ENCODE measurements around the gene PATE4.
"Not testable (repeated sequence)": the region's sequence is repeated elsewhere in the genome, so short reads cannot be mapped to it uniquely, and the experiment has no call there.

The PATE4 gene

GRCh38 chr11:125833016-125833415 lies at the start of gene PATE4:
PATE4 (plus strand) TSS chr11:125833316; CDS start chr11:125833360, 44 bp downstream.
- no peak for ATAC-seq (replicated peaks; ENCODE audit: extremely low read depth, poor library complexity, severe bottlenecking)
- DNase-seq (ENCODE audit: low spot score in 2 of 2): no peak
- H3K4me3 Mint-ChIP-seq: no peak within 1 kb of the TSS
- no peak within 1 kb of the TSS for H3K27ac Mint-ChIP-seq (ENCODE audit: low read depth)
- H3K9me3 Mint-ChIP-seq: no peaks in the 10 kb centered on the region
- peaks cover 52% of the 10 kb centered on the region for H3K27me3 Mint-ChIP-seq
- H3K4me1 Mint-ChIP-seq: no peaks in the 10 kb centered on the region
- no peaks in the 10 kb centered on the region for H3K36me3 Mint-ChIP-seq (ENCODE audit: insufficient read depth)

DNA sequence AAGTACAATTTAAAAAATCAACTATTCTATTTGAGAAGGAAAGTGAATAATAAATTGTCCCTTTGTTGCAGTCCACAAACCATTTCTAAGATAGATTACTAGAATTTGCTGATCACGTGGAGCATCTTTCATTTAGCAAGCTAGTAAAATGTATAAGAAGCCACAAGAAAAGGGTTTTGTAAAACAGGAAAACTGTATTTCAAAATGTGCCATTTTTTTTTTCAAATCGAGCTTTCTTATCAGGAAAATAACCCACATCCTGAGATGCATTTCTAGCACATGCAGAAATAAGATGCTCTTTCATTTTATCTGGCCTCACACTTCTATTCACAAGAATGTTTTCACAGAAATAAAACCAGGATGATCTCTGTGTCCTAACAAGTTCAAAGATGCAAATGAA lies 48.4 kb upstream of the PATE4 start:
- H3K27ac Mint-ChIP-seq (ENCODE audit: low read depth): no peak overlapping the region
- H3K4me3 Mint-ChIP-seq: no peak overlapping the region
- DNase-seq (ENCODE audit: low spot score in 2 of 2) (no peak), ATAC-seq (replicated peaks; ENCODE audit: extremely low read depth, poor library complexity, severe bottlenecking) (no peak)
- H3K9me3 Mint-ChIP-seq: peaks cover 6% of the 10 kb centered on the region
- H3K36me3 Mint-ChIP-seq (ENCODE audit: insufficient read depth): peaks cover 2% of the 10 kb centered on the region
- H3K27me3 Mint-ChIP-seq: peaks cover 28% of the 10 kb centered on the region
- H3K4me1 Mint-ChIP-seq: no peaks in the 10 kb centered on the region

- H3K36me3 Mint-ChIP-seq (ENCODE audit: insufficient read depth): no peaks in the 10 kb centered on the region
- H3K9me3 Mint-ChIP-seq: no peaks in the 10 kb centered on the region
Observed at GRCh38 chr11:125787827-125788226, 45.3 kb upstream of the PATE4 start, which contains the start of gene PATE3. PATE3 (plus strand) TSS chr11:125788127; CDS start chr11:125788152, 25 bp downstream.

DNA sequence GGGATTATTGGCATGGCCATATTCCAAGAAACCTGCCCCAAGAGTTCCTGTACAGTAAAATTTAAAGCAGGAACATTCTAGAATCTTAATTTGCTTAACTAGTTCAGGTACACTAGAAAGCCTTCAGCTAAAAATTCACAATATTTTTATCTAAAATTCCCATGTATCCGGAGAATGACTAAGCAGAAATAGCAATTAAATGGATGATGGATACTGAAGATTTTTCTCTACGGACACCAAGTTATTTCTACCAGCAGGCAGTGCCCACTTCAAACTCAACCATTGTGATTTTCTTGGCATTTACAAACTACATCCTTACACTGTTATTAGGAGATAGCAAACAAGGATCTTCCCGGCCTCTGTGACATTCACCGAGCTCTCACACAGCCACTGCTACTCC lies 42.3 kb upstream of the PATE4 start:
- H3K4me1 Mint-ChIP-seq: no peaks in the 10 kb centered on the region
- peaks cover 27% of the 10 kb centered on the region for H3K27me3 Mint-ChIP-seq
- peaks cover 14% of the 10 kb centered on the region for H3K9me3 Mint-ChIP-seq

More at GRCh38 chr11:125787827-125788226, 45.3 kb upstream of the PATE4 start, which contains the start of gene PATE3:
- H3K27me3 Mint-ChIP-seq: peaks cover 18% of the 10 kb centered on the region
- H3K27ac Mint-ChIP-seq (ENCODE audit: low read depth): no peak within 1 kb of the TSS
- DNase-seq (ENCODE audit: low spot score in 2 of 2) (no peak), ATAC-seq (replicated peaks; ENCODE audit: extremely low read depth, poor library complexity, severe bottlenecking) (no peak)
- no peak within 1 kb of the TSS for H3K4me3 Mint-ChIP-seq
- no peaks in the 10 kb centered on the region for H3K4me1 Mint-ChIP-seq

GRCh38 chr11:125797641-125798040 lies 35.5 kb upstream of the PATE4 start:
- no peak overlapping the region for H3K4me3 Mint-ChIP-seq
- ATAC-seq (replicated peaks; ENCODE audit: extremely low read depth, poor library complexity, severe bottlenecking): no peak
- no peaks in the 10 kb centered on the region for H3K36me3 Mint-ChIP-seq (ENCODE audit: insufficient read depth)
- peaks cover 47% of the 10 kb centered on the region for H3K9me3 Mint-ChIP-seq
- no peaks in the 10 kb centered on the region for H3K4me1 Mint-ChIP-seq
- no peak overlapping the region for H3K27ac Mint-ChIP-seq (ENCODE audit: low read depth)
- no peak for DNase-seq (ENCODE audit: low spot score in 2 of 2)
- peaks cover 40% of the 10 kb centered on the region for H3K27me3 Mint-ChIP-seq

More for the DNA sequence above, 42.3 kb upstream of the PATE4 start:
- no peak overlapping the region for H3K27ac Mint-ChIP-seq (ENCODE audit: low read depth)
- no peak for DNase-seq (ENCODE audit: low spot score in 2 of 2)
- H3K36me3 Mint-ChIP-seq (ENCODE audit: insufficient read depth): no peaks in the 10 kb centered on the region
- no peak for ATAC-seq (replicated peaks; ENCODE audit: extremely low read depth, poor library complexity, severe bottlenecking)
- no peak overlapping the region for H3K4me3 Mint-ChIP-seq

DNA sequence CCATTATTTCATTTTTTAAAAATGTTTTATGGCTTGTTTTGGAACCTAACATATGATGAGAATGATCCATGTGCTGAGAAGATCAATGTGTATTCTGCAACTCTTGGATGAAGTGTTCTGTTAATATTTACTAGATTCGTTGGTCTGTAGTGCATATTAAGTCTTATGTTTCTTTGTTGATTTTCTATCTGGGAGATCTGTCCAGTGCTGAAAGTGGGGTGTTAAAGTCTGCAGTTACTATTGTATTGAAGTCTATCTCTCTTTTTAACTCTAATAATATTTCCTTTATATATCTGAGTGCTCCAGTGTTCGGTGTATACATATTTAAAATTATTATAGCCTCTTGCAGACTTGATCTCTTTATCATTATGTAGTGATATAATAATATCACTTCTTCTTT lies 33.3 kb upstream of the PATE4 start:
- Mint-ChIP-seq H3K9me3 (peaks cover 49% of the 10 kb centered on the region), H3K4me3 (no peak overlapping the region), H3K27me3 (peaks cover 40% of the 10 kb centered on the region), H3K27ac (ENCODE audit: low read depth) (no peak overlapping the region), H3K36me3 (ENCODE audit: insufficient read depth) (no peaks in the 10 kb centered on the region), H3K4me1 (no peaks in the 10 kb centered on the region)
- DNase-seq (ENCODE audit: low spot score in 2 of 2) (no peak), ATAC-seq (replicated peaks; ENCODE audit: extremely low read depth, poor library complexity, severe bottlenecking) (no peak)

DNA sequence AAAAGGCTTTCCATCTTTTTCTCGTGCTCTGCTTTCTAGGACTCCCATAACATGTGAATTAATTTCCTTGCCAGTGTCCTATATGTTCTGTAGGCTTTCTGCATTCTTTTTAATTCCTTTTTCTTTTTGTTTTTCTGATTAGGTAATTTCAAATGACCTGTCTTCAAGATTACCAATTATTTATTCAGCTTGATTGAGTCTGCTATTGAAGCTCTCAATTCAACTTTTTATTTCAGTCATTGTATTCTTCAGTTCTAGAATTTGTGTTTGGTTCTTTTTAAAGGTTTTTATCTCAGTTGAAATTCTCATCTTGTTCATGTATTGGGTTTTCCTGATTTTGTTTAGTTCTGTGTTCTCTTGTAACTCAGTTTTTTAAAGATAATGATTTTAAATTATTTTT lies 30.7 kb upstream of the PATE4 start:
- no peak overlapping the region for H3K27ac Mint-ChIP-seq (ENCODE audit: low read depth)
- no peaks in the 10 kb centered on the region for H3K4me1 Mint-ChIP-seq
- ATAC-seq (replicated peaks; ENCODE audit: extremely low read depth, poor library complexity, severe bottlenecking) (no peak), DNase-seq (ENCODE audit: low spot score in 2 of 2) (no peak)
- H3K27me3 Mint-ChIP-seq: peaks cover 36% of the 10 kb centered on the region
- no peaks in the 10 kb centered on the region for H3K36me3 Mint-ChIP-seq (ENCODE audit: insufficient read depth)
- H3K9me3 Mint-ChIP-seq: peaks cover 37% of the 10 kb centered on the region
- H3K4me3 Mint-ChIP-seq: no peak overlapping the region

DNA sequence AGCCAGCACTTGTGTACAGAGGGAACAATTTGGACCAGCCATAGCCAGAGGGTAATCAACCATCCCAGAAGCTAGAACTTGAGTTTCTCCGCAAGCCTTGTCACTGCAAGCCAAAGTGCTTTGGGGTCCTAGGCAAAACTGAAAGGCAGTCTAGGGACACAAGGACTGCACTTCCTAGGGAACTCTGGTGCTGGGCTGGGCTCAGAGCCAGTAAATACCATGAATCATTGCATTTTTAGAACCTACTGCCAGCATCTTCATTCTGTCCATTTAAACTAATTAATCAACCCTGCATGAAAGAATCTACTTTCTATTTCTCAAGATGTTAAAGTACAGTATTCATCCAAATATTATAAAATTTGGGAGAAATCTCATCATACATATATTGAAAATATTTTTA lies 25.2 kb upstream of the PATE4 start:
- no peak for DNase-seq (ENCODE audit: low spot score in 2 of 2)
- H3K4me3 Mint-ChIP-seq: no peak overlapping the region
- H3K27me3 Mint-ChIP-seq: peaks cover 14% of the 10 kb centered on the region
- H3K9me3 Mint-ChIP-seq: peaks cover 6% of the 10 kb centered on the region
- no peaks in the 10 kb centered on the region for H3K36me3 Mint-ChIP-seq (ENCODE audit: insufficient read depth)
- no peaks in the 10 kb centered on the region for H3K4me1 Mint-ChIP-seq
- no peak overlapping the region for H3K27ac Mint-ChIP-seq (ENCODE audit: low read depth)
- ATAC-seq (replicated peaks; ENCODE audit: extremely low read depth, poor library complexity, severe bottlenecking): no peak

GRCh38 chr11:125835748-125836147 lies 2.6 kb downstream of the PATE4 start:
- H3K9me3 Mint-ChIP-seq: no peaks in the 10 kb centered on the region
- no peak overlapping the region for H3K27ac Mint-ChIP-seq (ENCODE audit: low read depth)
- no peaks in the 10 kb centered on the region for H3K4me1 Mint-ChIP-seq
- ATAC-seq (replicated peaks; ENCODE audit: extremely low read depth, poor library complexity, severe bottlenecking): no peak
- peaks cover 58% of the 10 kb centered on the region for H3K27me3 Mint-ChIP-seq
- H3K36me3 Mint-ChIP-seq (ENCODE audit: insufficient read depth): no peaks in the 10 kb centered on the region
- DNase-seq (ENCODE audit: low spot score in 2 of 2): no peak
- no peak overlapping the region for H3K4me3 Mint-ChIP-seq

DNA sequence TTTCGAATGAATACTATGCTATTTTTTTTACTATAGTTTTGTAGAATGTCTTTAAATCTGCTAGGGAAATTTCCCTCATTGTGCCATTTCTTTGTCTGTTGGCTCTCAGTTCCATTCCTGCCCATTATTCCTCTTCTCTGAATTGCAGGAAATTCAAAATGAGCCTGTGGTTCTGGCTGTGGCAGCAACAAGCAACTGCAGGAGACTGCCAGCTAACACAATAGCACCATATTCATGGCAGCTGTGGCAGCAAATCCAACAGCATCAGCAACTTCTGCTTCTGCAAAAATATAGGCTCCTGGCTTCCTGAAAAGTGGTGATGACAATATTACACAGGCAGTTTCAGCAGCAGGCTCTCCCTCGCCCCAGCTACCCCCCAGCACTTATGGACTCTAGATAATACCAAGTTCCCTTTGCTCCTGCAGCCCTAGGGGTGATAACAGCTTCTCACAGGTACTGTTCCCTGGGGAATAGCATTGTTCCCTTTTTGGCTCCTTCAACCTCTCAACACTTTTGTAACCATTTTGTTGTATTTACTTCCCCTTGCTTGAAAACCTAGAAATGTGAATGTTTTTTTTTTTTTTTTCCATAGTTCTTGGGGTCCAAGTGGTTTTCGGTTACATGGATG lies 9.3 kb downstream of the PATE4 start:
- DNase-seq (ENCODE audit: low spot score in 2 of 2): no peak
- H3K27me3 Mint-ChIP-seq: peaks cover 54% of the 10 kb centered on the region
- peaks cover 17% of the 10 kb centered on the region for H3K9me3 Mint-ChIP-seq
- ATAC-seq (replicated peaks; ENCODE audit: extremely low read depth, poor library complexity, severe bottlenecking): no peak
- no peaks in the 10 kb centered on the region for H3K36me3 Mint-ChIP-seq (ENCODE audit: insufficient read depth)
- no peak overlapping the region for H3K4me3 Mint-ChIP-seq
- H3K27ac Mint-ChIP-seq (ENCODE audit: low read depth): no peak overlapping the region
- H3K4me1 Mint-ChIP-seq: no peaks in the 10 kb centered on the region

DNA sequence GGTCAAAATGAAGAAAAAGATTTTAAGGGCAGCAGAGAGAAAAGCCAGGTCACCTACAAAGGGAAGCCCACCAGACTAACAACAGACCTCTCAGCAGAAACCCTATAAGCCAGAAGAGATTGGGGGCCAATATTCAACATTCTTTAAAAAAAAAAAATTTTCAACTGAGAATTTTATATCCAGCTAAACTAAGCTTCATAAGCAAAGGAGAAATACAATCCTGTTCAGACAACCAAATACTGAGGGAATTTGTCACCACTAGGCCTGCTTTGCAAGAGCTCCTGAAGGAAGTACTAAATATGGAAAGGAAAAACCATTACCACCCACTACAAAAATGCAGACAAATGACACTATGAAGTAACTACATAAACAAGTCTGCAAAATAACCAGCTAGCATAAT lies 13.1 kb downstream of the PATE4 start:
- DNase-seq (ENCODE audit: low spot score in 2 of 2) (no peak), ATAC-seq (replicated peaks; ENCODE audit: extremely low read depth, poor library complexity, severe bottlenecking) (no peak)
- Mint-ChIP-seq H3K4me3 (no peak overlapping the region), H3K4me1 (no peaks in the 10 kb centered on the region), H3K9me3 (peaks cover 17% of the 10 kb centered on the region), H3K27ac (ENCODE audit: low read depth) (no peak overlapping the region), H3K36me3 (ENCODE audit: insufficient read depth) (no peaks in the 10 kb centered on the region), H3K27me3 (peaks cover 64% of the 10 kb centered on the region)

- not testable (repeated sequence) for H3K9me3 Mint-ChIP-seq
Observed at GRCh38 chr11:125857670-125858069, 24.6 kb downstream of the PATE4 start.

GRCh38 chr11:125862786-125863185 lies 29.7 kb downstream of the PATE4 start:
- H3K27ac Mint-ChIP-seq (ENCODE audit: low read depth); H3K4me1 Mint-ChIP-seq; DNase-seq (ENCODE audit: low spot score in 2 of 2); H3K9me3 Mint-ChIP-seq; ATAC-seq (replicated peaks; ENCODE audit: extremely low read depth, poor library complexity, severe bottlenecking); H3K36me3 Mint-ChIP-seq (ENCODE audit: insufficient read depth); H3K4me3 Mint-ChIP-seq: not testable (repeated sequence)
- peaks cover 16% of the 10 kb centered on the region for H3K27me3 Mint-ChIP-seq

More at GRCh38 chr11:125857670-125858069, 24.6 kb downstream of the PATE4 start:
- H3K27ac Mint-ChIP-seq (ENCODE audit: low read depth); H3K4me3 Mint-ChIP-seq; H3K36me3 Mint-ChIP-seq (ENCODE audit: insufficient read depth); DNase-seq (ENCODE audit: low spot score in 2 of 2); ATAC-seq (replicated peaks; ENCODE audit: extremely low read depth, poor library complexity, severe bottlenecking); H3K4me1 Mint-ChIP-seq: not testable (repeated sequence)
- peaks cover 36% of the 10 kb centered on the region for H3K27me3 Mint-ChIP-seq
